Effector CD8-positive, alpha-beta T cell (primary cell): ENCODE results near the gene DISC1.
"Not testable (repeated sequence)": the region's sequence is repeated elsewhere in the genome, so short reads cannot be mapped to it uniquely, and the experiment has no call there.

Source experiments
- DNase-seq: peaks from one replicate; lab custom pipeline; 2025; lab: John Stamatoyannopoulos, UW

DISC1 gene

DNA sequence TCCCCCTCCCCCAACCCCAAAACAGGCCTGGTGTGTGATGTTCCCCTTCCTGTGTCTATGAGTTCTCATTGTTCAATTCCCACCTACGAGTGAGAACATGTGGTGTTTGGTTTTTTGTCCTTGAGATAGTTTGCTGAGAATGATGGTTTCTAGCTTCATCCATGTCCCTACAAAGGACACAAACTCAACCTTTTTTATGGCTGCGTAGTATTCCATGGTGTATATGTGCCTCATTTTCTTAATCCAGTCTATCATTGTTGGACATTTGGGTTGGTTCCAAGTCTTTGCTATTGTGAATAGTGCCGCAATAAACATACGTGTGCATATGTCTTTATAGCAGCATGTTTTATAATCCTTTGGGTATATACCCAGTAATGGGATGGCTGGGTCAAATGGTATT, 102.4 kb downstream of the DISC1 start:
- not testable (repeated sequence) for DNase-seq

DNA sequence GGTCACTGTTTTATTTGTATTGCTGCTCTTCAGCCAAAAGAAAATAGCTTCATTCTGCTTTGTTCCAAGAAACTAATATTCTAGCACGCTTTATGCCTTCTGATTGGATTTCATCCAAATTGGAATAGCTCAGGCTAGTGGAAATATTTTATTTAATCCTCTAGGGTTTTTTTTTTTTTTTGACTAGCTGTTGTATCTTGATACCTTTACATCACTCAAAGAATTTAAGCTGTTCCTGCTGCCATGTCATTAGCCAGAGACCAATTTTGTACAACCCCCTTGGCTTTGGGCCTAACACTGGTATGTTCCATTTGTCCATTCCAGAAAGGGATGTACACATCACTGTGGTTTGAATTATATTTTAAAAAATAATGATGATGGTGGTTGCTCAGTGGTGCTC, 103.0 kb downstream of the DISC1 start:
- no peak for DNase-seq

DNA sequence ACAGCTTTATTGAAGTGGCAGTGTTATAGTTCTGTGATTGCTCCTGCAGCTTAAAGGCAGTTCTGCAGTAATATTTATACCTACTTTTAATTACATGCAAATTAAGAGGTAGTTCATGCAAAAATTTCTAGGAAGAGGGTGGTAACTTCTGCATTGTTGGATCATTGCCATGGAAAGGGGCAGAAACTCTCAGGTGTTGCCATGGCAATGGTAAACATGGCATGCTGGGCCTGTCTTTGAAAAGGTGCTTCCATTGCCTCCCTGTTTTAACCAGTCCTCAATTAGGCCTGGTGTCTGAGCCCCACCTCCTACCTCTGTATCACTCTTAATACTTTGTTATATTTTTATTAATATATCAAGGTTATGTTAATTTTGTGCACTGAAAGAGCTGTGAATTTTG, 104.7 kb downstream of the DISC1 start:
- DNase-seq: no peak

GRCh38 chr1:231733063-231733462, 106.5 kb downstream of the DISC1 start:
- no peak for DNase-seq

DNA sequence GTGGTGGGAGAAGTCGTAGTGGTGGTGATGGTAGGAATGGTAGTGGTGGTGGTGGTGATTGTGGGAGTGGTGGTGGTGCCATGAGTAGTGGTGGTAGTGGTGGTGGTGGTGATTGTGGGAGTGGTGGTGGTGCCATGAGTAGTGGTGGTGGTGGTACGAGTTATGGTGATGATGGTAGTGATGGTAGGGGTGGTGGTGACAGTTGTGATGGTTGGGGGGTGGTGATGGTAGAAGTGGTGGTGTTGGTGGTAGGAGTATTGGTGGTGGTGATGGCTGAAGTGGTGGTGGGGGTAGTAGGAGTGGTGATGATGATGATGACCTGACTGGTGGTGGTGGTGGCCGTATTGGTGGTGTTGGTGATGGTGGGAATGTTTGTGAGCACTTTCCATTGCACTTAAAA, 107.1 kb downstream of the DISC1 start:
- no peak for DNase-seq

DNA sequence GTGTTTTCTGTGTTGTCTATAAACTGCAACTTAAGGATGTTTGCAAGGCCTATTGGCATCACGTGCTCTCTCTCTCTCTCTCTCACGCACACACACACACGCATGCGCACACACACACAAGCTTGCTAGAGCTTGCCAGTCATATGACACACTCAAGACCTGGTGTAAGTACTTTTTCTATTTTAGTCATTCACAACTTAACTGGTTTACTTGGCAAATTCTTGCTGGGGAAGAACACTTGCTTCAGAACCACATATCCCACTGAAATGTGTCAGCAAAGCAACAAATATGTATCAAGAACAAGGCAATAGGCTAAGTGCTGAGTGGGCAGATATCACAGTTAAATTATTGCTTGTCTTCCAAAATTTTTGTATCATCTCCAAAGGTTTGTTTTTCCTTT, 107.8 kb downstream of the DISC1 start:
- DNase-seq: no peak

GRCh38 chr1:231735411-231735810, 108.8 kb downstream of the DISC1 start:
- DNase-seq: no peak

DNA sequence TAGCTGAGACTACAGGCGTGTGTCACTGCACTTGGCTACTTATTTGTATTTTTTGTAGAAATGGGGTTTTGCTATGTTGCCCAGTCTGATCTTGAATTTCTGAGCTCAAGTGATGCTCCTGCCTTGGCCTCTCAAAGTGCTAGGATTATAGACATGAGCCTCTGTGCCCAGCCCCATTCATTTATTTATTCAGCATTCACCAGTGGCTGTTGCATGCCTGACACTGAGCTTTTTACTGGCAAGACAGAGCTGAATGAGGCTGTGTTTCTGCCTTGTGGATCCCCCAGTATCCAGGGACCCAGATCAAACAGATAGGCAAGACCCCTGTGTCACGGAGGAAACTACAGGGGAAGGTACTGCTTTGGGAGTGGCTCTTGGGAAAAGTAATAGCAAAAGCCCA, 109.4 kb downstream of the DISC1 start:
- DNase-seq: no peak

DNA sequence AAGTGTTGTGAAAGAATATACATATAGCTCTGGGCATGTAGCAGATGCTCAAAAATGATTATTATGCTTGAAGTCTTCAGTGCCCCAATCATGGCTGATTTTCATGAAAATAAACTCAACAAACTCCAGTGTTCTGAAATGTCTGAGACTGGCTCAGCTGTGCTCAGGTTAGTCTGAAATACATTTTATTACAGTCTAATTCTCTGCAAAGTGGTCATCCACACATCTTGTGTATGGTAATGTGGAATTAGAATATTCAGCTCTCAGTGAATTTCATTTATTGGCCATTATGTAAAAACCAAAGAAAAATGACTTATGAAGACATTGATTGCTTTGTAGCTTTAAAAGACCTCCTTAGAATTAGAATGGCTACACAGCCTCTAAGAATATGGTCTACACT, 109.9 kb downstream of the DISC1 start:
- no peak for DNase-seq

- DNase-seq: no peak
These were observed 112.0 kb downstream of the DISC1 start for GRCh38 chr1:231738554-231738953.

DNA sequence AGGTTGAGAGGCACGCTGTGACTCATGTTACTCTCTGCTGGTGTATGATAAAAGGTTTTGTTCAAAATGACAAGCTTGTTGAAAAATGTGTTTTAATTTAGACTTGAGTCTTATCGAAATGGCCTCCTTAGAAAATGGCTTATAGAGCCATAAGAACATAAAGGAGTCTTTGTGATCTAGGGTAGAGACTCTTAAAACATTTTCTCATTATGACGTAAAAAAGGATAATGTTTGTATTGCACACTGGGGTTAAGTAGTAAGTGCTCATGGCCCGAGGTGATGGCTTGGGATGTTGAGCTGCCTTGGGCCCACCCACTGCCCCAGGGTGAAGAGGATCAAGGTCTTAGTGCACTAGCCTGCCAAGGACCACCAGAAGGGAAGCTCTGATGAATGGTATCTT, 117.4 kb downstream of the DISC1 start:
- DNase-seq: no peak

DNA sequence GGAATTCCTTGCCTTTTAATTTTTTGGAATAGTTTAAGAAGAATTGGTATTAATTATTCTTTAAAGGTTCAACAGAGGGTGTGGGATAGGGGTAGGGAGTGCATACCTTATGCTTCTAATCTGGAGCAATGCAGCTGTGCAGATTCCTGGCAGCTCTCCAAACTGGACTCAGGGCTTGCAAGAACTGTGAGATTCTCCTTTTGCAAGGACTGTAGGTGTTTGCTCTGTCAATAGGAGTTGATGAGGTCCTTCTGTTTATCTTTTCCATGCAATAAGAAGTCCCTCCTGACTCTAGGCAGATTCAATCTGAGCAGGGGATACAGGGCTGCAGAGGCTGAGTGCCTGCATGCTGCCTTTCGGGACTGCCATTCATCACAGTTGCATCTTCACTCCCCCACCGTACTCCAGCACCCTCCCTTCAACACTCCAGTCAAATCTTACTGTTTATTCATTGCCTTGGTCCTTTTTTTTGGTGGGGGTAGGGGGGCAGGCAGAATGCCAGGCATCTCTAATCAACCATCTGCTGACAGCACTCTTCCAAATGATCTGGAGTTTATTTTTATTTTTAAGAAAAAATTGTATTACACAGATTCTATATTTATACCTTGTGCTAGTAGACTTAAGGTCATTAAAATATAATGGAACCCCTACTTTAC, 122.3 kb downstream of the DISC1 start:
- no peak for DNase-seq

- no peak for DNase-seq
These were observed 123.7 kb downstream of the DISC1 start for GRCh38 chr1:231750296-231750695.

- no peak for DNase-seq
These were observed 124.3 kb downstream of the DISC1 start for GRCh38 chr1:231750818-231751362.

DNA sequence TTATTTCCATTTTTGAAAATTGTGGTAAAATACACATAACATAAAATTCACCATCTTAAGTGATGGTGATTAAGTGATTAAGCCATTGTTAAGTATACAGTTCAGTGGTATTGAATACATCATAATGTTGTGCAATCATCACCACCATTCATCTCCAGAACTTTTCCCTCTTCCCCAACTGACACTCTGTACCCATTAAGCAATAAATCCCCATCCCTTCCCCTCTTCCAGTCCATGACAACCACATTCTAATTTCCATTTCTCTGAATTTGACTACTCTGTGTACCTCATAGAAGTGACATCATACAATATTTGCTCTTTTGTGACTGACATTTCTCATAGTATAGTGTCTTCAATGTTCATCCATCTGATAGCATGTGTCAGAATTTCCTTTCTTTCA, 124.8 kb downstream of the DISC1 start:
- no peak for DNase-seq

GRCh38 chr1:231753313-231753712, 126.7 kb downstream of the DISC1 start:
- DNase-seq: no peak

- DNase-seq: no peak
These were observed 130.5 kb downstream of the DISC1 start for GRCh38 chr1:231757101-231757404.

DNA sequence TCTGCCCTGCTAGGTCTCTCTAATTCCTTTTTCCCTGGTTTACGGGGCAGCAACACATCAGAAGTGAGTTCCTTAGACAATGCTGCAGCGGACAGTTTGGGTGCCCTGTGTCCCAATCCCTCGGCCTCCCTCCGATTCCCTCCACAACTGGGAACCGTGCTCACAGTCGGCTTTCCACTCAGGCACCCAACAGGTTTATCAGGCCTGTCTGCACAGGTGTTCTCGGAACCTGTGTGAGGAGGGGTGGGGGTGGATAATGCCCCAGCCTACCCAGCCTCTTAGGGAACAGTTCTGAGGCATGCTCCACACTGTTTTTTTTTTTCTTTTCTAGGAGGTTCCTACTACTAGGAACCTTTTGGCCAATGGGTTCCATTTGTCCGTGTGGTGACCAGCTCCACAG, 131.2 kb downstream of the DISC1 start:
- DNase-seq: no peak

DNA sequence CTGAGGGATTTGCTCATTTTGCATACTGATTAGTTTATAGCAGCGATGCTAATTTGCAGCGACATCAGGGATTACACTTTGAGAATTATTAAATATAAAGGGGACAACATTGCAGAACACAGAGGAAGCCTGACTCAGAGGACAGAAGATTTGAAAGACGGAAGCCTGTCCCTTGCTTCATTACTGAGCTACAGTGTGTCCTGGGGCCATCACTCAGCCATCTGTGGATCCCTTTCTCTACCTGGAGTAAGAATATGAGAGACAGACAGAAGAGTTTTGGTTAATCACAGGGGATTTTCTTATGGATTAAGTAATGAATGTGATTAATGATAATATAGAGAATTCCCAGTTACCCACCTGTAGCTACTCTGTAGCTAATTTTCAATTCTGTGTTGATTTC, 134.7 kb downstream of the DISC1 start:
- DNase-seq: no peak

DNA sequence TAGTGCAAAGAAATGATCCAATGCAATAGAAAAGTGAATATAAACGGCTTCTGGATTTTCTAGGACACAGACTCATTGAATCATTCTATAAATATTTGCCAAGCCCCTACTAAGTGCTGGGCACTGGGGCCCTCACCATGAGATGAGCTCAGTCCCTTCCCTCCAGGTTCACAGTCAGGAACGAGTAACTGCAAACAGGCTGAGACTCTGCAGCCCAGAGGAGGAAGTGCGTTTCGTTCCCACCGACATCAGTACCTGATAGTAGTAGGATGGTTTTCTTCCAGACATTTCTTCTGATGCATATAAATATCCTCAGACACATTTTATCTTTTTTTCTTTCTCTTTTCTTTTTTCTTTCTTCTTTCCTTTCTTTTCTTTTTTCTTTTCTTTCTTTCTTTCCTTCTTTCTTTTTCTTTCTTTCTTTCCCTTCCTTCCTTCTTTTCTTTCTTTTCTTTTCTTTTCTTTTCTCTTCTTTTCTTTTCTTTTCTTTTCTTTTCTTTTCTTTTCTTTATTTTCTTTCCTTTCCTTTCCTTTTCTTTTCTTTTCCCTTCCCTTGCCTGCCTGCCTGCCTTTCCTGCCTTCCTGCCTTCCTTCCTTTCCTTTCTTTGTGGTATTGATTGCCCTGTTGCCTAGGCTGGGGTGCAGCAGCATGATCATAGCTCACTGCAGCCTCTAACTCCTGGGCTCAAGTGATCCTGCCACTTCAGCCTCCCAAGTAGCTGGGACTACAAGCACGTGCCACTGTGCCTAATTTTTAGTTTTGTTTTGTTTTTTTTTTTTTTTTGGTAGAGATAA, 135.4 kb downstream of the DISC1 start:
- no peak for DNase-seq

DNA sequence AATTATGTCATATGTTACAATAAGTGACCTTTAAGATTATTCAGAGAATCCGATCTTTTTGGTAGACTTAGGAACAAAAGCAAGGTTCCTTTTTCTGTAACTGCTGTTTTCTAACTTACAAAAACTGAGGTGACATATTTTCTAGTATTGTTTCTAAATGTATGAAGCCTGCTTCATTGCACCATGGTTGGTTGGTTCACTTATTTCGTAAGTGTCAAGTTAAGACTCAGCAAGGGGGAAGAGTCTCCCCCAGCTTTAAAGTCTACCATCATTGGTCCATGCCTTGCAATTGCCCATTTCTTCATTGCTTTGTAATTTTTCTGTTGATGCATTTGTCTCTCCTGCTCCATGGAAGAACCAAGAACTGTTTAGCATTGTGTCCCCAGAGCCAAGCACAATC, 136.9 kb downstream of the DISC1 start:
- no peak for DNase-seq

GRCh38 chr1:231765825-231766224, 139.2 kb downstream of the DISC1 start:
- not testable (repeated sequence) for DNase-seq

DNA sequence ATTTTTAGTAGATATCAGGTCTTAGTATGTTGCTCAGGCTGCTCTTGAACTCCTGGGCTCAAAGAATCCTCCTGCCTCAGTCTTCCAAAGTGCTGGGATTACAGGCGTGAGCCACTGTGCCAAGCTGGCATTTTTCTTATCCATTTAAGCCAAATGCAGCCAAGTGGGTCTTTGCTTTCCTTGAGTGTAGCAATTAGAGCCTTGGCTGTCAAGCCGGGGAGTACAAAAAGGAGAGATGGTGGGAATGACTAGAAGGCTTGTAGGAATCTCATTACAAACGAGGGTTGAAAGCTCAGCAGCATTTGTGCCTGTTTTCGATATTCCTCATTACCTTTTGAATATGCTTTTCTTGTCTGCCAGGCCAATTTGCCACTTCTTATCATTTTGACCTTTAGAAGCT, 140.9 kb downstream of the DISC1 start:
- DNase-seq: no peak

DNA sequence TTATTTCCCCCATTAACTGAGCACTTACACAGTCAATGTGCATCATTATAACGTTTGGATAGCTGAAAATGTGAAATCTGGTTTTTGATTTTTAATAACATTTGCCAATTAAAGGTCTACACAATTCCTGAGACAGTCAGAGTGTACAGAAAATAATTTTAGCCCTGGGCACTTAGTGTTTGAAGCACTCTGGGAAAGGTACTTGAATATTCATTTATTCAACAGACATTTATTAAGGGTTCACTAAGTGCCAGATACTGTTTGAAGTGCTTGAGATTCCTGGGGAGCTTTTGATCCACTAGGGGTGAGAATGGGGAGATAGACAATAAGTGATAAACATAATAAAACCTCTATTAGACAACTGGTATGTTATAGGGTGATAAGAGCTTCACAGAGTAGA, 141.8 kb downstream of the DISC1 start:
- DNase-seq: no peak
